ENCODE data around the gene THOC5.
"Not testable (repeated sequence)": the region's sequence is repeated elsewhere in the genome, so short reads cannot be mapped to it uniquely, and the experiment has no call there.

THOC5 gene

DNA sequence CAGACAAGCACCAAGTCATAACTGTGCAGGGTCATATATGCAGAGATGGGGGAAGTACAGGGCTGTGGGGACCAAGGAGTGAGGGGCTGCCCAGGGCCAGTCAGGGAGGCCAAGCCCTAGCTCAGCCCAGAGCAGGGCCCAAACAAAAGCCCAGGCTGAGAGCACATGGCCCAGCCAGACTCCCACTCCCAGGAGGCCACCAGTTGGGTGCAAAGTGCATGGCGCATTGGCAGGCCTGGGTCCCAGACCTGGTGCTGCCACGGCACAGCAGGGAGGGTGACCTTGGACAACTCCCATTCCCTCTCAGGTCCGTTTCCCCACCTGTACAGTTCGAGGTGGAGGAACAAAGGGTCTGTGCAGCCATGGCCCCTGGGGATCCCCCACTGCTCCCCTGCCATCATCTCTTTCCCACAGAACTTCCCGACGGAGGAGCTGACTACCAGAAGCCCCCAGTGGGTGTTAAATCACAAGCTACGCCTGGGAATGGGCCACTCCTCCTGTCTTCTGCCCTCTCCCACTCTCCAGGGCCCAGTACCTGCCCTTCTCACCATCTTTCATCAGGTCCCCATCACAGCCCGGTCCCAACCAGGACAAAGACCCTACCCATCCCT lies 26.7 kb upstream of the THOC5 start:
- peaks cover 13% of the 10 kb centered on the region for H3K36me3 ChIP-seq (ENCODE audit: insufficient read depth, low read length)
- H3K9ac ChIP-seq (ENCODE audit: low read depth, low read length), result peak overlapping the region; percentile 98
- no peaks in the 10 kb centered on the region for H3K27me3 ChIP-seq (ENCODE audit: insufficient read depth, low read length)
- 19% methylated on average over 8 of the region's 8 CpGs for WGBS
- H3K27ac ChIP-seq (ENCODE audit: low read depth, low read length), result peak overlapping the region; percentile 94
- H3K4me3 ChIP-seq (ENCODE audit: low read length), result peak overlapping the region; percentile 99
- peaks cover 9% of the 10 kb centered on the region for H3K4me1 ChIP-seq (ENCODE audit: insufficient read depth, low read length)
- no peaks in the 10 kb centered on the region for H3K9me3 ChIP-seq (ENCODE audit: insufficient read depth, low read depth, low read length)

DNA sequence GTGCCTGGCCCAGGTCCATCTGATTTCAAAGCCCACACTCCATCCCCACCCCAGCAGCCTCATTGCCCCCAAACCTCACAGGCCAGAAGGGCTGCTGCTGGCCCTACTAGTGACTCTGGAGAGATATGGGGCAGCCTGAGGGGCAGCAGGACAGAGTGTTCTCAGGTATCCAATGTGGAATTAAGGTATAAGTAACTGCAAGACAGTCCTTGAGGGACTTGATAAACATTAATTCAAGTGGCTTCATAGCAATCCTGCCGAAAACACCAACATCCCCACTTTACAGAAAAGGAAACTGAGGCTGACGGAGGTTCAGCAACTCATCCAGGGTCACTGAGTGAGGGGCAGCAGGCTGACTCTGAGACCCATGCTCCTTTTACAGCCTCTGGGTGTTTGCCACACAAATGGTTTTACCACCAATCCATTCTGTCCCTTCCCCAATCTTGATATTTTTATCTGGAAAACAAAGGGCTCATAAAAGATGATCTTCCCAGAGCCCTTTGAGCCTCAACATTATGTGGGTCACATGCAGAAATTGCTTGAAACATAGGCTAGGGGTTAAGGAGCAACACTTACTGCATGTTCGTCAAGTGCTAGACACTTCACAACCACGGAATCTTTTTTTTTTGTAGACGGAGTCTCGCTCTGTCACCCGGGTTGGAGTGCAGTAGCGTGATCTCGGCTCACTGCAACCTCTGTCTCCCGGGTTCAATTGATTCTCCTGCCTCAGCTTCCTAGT lies 25.1 kb upstream of the THOC5 start:
- 86% methylated on average over 10 of the region's 10 CpGs for WGBS
- peaks cover 24% of the 10 kb centered on the region for H3K36me3 ChIP-seq (ENCODE audit: insufficient read depth, low read length)

DNA sequence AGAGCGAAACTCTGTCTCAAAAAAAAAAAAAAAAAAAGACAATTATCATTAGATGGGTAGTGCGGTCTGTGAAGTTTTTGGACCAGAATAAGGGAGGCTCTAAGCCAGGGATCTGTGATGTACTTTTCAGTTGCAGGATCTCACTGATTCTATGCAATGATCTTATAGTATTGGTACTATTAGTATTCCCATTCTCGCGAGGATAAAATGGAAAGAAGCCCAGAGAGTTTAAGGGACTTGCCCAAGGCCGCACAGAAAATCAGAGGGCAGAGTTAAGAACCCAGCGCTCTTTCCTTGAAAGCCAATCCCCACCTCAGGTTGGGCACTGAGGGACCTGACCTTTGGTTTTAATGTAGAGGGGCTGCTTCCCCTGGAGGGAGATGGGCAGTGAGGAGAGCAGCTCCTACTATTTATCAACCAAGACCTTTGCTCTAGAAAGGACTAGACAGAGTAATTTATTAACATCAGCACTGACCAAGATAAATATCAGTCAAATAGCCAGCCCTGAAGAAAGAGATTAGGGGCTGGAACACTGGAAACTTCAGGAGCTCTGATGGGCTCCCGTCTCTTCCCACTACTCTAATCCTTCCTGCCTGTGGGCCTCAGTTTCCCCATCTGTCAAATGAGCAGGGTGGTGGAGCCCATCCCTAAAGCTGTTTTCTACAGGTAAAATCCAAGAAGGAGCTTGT lies 21.3 kb upstream of the THOC5 start:
- Histone ChIP-seq H3K9ac (ENCODE audit: low read depth, low read length) (no peak overlapping the region), H3K4me3 (ENCODE audit: low read length) (no peak overlapping the region), H3K27ac (ENCODE audit: low read depth, low read length) (no peak overlapping the region), H3K36me3 (ENCODE audit: insufficient read depth, low read length) (peaks cover 40% of the 10 kb centered on the region), H3K27me3 (ENCODE audit: insufficient read depth, low read length) (no peaks in the 10 kb centered on the region), H3K9me3 (ENCODE audit: insufficient read depth, low read depth, low read length) (no peaks in the 10 kb centered on the region), H3K4me1 (ENCODE audit: insufficient read depth, low read length) (peaks cover 4% of the 10 kb centered on the region)
- WGBS, result 90% methylated on average over 6 of the region's 7 CpGs

More for the DNA sequence above, 25.1 kb upstream of the THOC5 start:
- H3K27ac ChIP-seq (ENCODE audit: low read depth, low read length), result no peak overlapping the region
- H3K4me3 ChIP-seq (ENCODE audit: low read length), result no peak overlapping the region
- H3K9me3 ChIP-seq (ENCODE audit: insufficient read depth, low read depth, low read length), result no peaks in the 10 kb centered on the region
- peaks cover 9% of the 10 kb centered on the region for H3K4me1 ChIP-seq (ENCODE audit: insufficient read depth, low read length)
- H3K27me3 ChIP-seq (ENCODE audit: insufficient read depth, low read length), result no peaks in the 10 kb centered on the region
- no peak overlapping the region for H3K9ac ChIP-seq (ENCODE audit: low read depth, low read length)

DNA sequence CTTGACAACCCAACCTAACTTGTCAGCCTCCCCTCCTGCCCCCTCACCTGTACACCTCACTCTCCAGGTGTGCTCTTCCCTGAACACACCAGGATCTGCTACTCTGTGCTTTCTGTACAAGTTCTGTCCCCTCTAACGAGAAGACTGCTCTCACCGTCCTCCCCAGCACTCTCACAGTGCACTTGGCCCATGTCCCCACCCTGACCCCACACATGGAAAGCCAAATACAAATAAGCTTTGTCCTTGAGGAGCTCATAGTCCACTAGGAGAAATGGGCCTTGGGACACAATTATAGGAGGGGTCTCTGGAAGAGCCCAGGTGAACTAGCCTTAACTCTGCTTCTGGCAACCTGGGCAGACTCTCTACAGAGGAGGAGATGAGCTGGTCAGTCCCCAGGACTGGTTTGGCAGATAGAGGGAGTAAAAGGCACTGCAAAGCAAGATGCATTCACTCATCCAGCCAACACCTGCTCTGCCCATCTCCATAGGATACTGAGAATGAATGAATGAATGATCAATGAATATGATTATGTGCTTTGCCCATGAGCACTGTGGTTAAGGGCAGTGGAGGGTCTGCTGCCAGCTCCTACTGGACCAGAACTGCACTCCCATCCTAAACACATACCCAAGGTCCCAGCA lies 17.5 kb upstream of the THOC5 start:
- Histone ChIP-seq H3K4me1 (ENCODE audit: insufficient read depth, low read length) (no peaks in the 10 kb centered on the region), H3K36me3 (ENCODE audit: insufficient read depth, low read length) (peaks cover 61% of the 10 kb centered on the region), H3K9me3 (ENCODE audit: insufficient read depth, low read depth, low read length) (no peaks in the 10 kb centered on the region), H3K27me3 (ENCODE audit: insufficient read depth, low read length) (no peaks in the 10 kb centered on the region), H3K9ac (ENCODE audit: low read depth, low read length) (no peak overlapping the region), H3K27ac (ENCODE audit: low read depth, low read length) (no peak overlapping the region), H3K4me3 (ENCODE audit: low read length) (no peak overlapping the region)
- WGBS, result 95% methylated on average over 2 of the region's 2 CpGs

DNA sequence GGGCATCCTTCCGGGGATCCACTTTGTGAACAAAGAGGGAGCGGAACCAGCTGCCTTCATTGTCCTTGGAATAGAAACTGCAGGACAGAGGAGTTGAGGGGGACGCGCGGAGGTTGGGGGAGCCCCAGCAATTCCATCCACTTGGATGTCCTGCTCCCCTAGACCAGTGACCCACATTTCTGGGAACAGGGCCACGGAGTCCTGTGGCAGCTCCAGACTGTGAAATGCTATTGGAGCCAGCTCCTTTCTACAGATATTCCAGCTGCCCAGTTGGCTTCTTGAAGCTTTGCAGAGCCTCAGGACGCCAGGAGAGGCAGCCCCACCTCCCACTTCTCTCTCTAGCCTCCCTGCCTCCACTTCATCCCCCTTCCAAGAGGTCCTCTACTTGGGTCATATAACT lies 16.9 kb upstream of the THOC5 start:
- H3K9me3 ChIP-seq (ENCODE audit: insufficient read depth, low read depth, low read length), result no peaks in the 10 kb centered on the region
- no peaks in the 10 kb centered on the region for H3K4me1 ChIP-seq (ENCODE audit: insufficient read depth, low read length)
- no peaks in the 10 kb centered on the region for H3K27me3 ChIP-seq (ENCODE audit: insufficient read depth, low read length)
- H3K36me3 ChIP-seq (ENCODE audit: insufficient read depth, low read length), result peaks cover 66% of the 10 kb centered on the region
- no peak overlapping the region for H3K9ac ChIP-seq (ENCODE audit: low read depth, low read length)
- H3K4me3 ChIP-seq (ENCODE audit: low read length), result no peak overlapping the region
- WGBS, result 95% methylated on average over 7 of the region's 7 CpGs
- H3K27ac ChIP-seq (ENCODE audit: low read depth, low read length), result no peak overlapping the region

DNA sequence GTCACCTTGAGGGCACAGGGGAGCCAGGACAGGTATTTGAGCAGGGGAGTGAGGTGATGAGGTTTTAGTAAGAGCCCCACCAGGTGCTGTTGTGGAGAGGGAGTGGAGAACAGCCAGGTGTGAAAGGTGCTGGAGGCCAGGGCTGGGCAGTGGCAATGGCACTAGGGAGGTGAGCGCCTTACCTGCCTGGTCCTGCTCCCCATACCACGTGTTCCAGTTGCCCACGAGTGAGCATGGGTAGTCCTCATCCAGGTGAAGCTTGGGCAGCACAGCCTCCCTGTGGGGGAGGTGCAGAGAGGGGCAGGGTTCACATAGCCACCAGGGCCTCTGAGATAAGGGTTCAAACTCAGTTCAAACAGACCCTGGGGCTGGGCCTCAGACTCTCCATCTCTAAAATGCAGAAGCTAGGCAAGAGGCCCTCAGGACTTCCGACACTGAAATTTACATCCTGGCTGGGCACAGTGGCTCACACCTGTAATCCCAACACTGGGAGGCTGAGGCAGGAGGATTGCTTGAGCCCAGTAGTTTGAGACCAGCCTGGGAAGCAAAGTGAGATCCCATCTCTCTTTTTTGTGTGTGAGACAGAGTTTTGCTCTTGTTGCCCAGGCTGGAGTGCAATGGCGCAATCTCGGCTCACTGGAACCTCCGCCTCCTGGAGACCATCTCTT lies 15.6 kb upstream of the THOC5 start:
- no peak overlapping the region for H3K4me3 ChIP-seq (ENCODE audit: low read length)
- no peaks in the 10 kb centered on the region for H3K4me1 ChIP-seq (ENCODE audit: insufficient read depth, low read length)
- no peaks in the 10 kb centered on the region for H3K27me3 ChIP-seq (ENCODE audit: insufficient read depth, low read length)
- no peak overlapping the region for H3K27ac ChIP-seq (ENCODE audit: low read depth, low read length)
- 96% methylated on average over 7 of the region's 7 CpGs for WGBS
- no peaks in the 10 kb centered on the region for H3K9me3 ChIP-seq (ENCODE audit: insufficient read depth, low read depth, low read length)
- peaks cover 71% of the 10 kb centered on the region for H3K36me3 ChIP-seq (ENCODE audit: insufficient read depth, low read length)
- no peak overlapping the region for H3K9ac ChIP-seq (ENCODE audit: low read depth, low read length)

DNA sequence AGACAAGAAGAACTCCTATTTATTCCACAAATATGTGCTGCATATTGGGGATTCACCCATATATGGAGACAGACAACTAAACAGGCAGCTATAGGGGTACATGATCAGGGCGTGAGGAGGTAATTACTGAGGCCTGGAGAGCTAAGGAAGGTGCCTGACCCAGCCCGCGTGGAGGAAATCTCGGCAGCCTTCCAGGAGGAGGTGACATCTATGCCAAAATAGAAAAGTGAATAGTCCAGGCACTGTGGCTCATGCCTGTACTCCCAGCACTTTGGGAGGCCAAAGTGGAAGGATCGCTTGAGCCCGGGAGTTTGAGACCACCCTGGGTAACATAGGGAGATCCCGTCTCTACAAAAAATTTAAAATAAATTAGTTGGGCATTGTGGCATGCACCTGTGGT lies 13.8 kb upstream of the THOC5 start:
- Histone ChIP-seq H3K4me1 (ENCODE audit: insufficient read depth, low read length) (no peaks in the 10 kb centered on the region), H3K9me3 (ENCODE audit: insufficient read depth, low read depth, low read length) (no peaks in the 10 kb centered on the region), H3K4me3 (ENCODE audit: low read length) (no peak overlapping the region), H3K9ac (ENCODE audit: low read depth, low read length) (no peak overlapping the region), H3K27ac (ENCODE audit: low read depth, low read length) (no peak overlapping the region), H3K27me3 (ENCODE audit: insufficient read depth, low read length) (no peaks in the 10 kb centered on the region), H3K36me3 (ENCODE audit: insufficient read depth, low read length) (peaks cover 80% of the 10 kb centered on the region)
- 90% methylated on average over 7 of the region's 7 CpGs for WGBS

DNA sequence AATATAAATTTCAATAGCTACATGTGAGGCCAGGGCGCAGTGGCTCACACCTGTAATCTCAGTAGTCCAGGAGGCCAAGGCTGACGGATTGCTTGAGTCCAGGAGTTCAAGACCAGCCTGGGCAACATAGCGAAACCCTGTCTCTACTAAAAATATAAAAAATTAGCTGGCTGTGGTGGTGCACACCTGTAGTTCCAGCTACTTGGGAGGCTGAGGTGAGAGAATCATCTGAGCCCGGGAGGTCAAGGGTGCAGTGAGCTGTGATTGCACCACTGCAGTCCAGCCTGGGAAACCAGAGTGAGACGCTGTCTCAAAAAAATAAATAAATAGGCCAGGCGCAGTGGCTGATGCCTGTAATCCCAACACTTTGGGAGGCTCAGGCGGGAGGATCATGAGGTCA lies 13.0 kb upstream of the THOC5 start:
- H3K27ac ChIP-seq (ENCODE audit: low read depth, low read length); H3K4me3 ChIP-seq (ENCODE audit: low read length); H3K9ac ChIP-seq (ENCODE audit: low read depth, low read length); H3K9me3 ChIP-seq (ENCODE audit: insufficient read depth, low read depth, low read length); H3K4me1 ChIP-seq (ENCODE audit: insufficient read depth, low read length); H3K27me3 ChIP-seq (ENCODE audit: insufficient read depth, low read length): not testable (repeated sequence)
- WGBS, result 95% methylated on average over 7 of the region's 7 CpGs
- peaks cover 88% of the 10 kb centered on the region for H3K36me3 ChIP-seq (ENCODE audit: insufficient read depth, low read length)

DNA sequence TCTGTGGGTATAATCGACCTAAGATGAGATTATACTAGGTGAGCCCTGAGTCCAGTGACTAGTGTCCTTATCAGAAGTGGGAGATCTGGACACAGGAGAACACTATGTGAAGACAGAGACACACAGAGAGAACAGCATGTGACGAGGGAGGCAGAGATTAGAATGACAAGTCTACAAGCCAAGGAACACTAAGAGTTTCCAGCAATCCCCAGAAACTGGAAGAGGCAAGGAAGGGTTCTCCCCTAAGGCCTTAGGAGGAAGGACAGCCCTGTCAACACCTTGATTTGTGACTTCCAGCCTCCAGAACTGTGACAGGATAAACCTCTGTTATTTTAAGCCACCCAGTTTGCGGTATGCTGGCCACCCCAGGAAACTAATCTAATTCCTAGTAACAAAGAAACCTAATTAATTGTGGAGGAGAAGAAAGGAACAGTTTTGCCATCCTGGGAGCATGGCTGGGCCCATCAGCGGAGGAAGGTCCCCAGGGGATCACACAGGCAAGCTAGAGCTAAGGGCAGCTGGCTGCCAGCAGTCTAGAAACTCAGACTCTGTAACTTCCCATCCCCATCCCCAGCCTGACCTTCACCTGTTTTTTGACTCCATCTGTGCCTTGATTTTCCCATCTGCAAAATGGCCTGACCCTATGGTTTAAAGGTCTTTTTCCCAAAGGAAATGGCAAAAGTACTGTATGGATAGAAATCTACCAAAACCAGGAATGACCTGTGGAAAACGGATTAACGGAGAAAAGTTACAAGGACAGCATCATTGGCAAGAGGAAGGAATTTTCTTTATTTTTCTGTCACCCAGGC lies 10.3 kb upstream of the THOC5 start:
- no peaks in the 10 kb centered on the region for H3K9me3 ChIP-seq (ENCODE audit: insufficient read depth, low read depth, low read length)
- peaks cover 88% of the 10 kb centered on the region for H3K36me3 ChIP-seq (ENCODE audit: insufficient read depth, low read length)
- no peak overlapping the region for H3K9ac ChIP-seq (ENCODE audit: low read depth, low read length)
- H3K4me1 ChIP-seq (ENCODE audit: insufficient read depth, low read length), result no peaks in the 10 kb centered on the region
- H3K27ac ChIP-seq (ENCODE audit: low read depth, low read length), result no peak overlapping the region
- H3K27me3 ChIP-seq (ENCODE audit: insufficient read depth, low read length), result no peaks in the 10 kb centered on the region
- WGBS, result 94% methylated on average over 5 of the region's 6 CpGs
- H3K4me3 ChIP-seq (ENCODE audit: low read length), result no peak overlapping the region

DNA sequence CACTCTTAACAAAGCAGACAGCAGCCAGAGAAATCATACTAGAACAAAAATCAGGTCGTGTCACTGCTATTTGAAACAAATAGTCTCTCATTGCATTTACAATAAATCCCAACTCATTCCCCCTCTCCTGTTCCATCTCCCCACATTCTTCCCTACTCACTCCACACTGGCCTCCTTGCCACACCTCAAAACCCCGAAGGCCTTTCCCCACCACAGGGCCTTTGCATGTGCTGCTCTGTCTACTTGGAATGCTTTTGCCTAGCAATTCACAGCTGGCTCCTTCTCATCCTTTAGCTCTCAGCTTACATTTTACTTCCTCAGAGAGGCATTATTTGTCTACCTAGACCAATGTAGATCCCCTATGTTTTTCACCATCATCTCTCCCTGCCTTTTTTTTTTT lies 6.3 kb upstream of the THOC5 start:
- peaks cover 88% of the 10 kb centered on the region for H3K36me3 ChIP-seq (ENCODE audit: insufficient read depth, low read length)
- no peaks in the 10 kb centered on the region for H3K4me1 ChIP-seq (ENCODE audit: insufficient read depth, low read length)
- H3K27ac ChIP-seq (ENCODE audit: low read depth, low read length), result no peak overlapping the region
- H3K27me3 ChIP-seq (ENCODE audit: insufficient read depth, low read length), result no peaks in the 10 kb centered on the region
- no peak overlapping the region for H3K4me3 ChIP-seq (ENCODE audit: low read length)
- 94% methylated on average over 2 of the region's 2 CpGs for WGBS
- H3K9me3 ChIP-seq (ENCODE audit: insufficient read depth, low read depth, low read length), result no peaks in the 10 kb centered on the region
- H3K9ac ChIP-seq (ENCODE audit: low read depth, low read length), result no peak overlapping the region
